ENCODE results near the gene FBXL20.

DNA sequence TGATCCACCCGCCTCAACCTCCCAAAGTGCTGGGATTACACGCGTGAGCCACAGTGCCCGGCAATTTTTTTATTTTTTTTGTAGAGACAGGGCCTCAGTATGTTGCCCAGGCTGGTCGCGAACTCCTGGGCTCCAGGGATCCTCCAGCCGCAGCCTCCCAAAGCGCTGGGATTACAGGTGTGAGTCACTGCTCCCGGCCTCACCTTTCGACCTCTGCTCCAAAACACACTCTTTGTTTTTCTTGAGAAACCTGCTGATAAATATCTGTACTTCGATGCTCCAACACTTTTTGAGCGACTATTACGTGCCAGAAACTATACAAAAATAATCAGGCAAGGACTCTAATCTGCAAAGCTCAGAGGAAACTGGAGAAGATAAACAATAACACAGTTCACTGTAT lies 48.6 kb upstream of the FBXL20 start:
- TF ChIP-seq, protein P1, sequence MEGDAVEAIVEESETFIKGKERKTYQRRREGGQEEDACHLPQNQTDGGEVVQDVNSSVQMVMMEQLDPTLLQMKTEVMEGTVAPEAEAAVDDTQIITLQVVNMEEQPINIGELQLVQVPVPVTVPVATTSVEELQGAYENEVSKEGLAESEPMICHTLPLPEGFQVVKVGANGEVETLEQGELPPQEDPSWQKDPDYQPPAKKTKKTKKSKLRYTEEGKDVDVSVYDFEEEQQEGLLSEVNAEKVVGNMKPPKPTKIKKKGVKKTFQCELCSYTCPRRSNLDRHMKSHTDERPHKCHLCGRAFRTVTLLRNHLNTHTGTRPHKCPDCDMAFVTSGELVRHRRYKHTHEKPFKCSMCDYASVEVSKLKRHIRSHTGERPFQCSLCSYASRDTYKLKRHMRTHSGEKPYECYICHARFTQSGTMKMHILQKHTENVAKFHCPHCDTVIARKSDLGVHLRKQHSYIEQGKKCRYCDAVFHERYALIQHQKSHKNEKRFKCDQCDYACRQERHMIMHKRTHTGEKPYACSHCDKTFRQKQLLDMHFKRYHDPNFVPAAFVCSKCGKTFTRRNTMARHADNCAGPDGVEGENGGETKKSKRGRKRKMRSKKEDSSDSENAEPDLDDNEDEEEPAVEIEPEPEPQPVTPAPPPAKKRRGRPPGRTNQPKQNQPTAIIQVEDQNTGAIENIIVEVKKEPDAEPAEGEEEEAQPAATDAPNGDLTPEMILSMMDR (IDR thresholded peaks at IDR 0.05 in 2 of 3, conservative IDR thresholded peaks at IDR 0.05 in 1 of 3; ENCODE audit: borderline replicate concordance in 1 of 3, insufficient read depth in 1 of 3, low read depth in 2 of 3, low read length in 2 of 3): no peak
- TF ChIP-seq CEBPB (IDR thresholded peaks at IDR 0.05; ENCODE audit: low read depth) (no peak), EZH2 (IDR thresholded peaks at IDR 0.05) (no peak), ELF1 (IDR thresholded peaks at IDR 0.05; ENCODE audit: borderline replicate concordance, low read depth) (no peak), POLR2AphosphoS5 (IDR thresholded peaks at IDR 0.05; ENCODE audit: low read depth, low read length) (no peak), CBX3 (IDR thresholded peaks at IDR 0.05; ENCODE audit: low read depth) (no peak), POLR2A (IDR thresholded peaks at IDR 0.05; ENCODE audit: borderline replicate concordance, extremely low read depth, insufficient read depth, insufficient read length) (no peak), SRF (IDR thresholded peaks at IDR 0.05; ENCODE audit: low read depth) (no peak), EGR1 (IDR thresholded peaks at IDR 0.05; ENCODE audit: low read depth) (no peak)
- TF ChIP-seq, protein P2, sequence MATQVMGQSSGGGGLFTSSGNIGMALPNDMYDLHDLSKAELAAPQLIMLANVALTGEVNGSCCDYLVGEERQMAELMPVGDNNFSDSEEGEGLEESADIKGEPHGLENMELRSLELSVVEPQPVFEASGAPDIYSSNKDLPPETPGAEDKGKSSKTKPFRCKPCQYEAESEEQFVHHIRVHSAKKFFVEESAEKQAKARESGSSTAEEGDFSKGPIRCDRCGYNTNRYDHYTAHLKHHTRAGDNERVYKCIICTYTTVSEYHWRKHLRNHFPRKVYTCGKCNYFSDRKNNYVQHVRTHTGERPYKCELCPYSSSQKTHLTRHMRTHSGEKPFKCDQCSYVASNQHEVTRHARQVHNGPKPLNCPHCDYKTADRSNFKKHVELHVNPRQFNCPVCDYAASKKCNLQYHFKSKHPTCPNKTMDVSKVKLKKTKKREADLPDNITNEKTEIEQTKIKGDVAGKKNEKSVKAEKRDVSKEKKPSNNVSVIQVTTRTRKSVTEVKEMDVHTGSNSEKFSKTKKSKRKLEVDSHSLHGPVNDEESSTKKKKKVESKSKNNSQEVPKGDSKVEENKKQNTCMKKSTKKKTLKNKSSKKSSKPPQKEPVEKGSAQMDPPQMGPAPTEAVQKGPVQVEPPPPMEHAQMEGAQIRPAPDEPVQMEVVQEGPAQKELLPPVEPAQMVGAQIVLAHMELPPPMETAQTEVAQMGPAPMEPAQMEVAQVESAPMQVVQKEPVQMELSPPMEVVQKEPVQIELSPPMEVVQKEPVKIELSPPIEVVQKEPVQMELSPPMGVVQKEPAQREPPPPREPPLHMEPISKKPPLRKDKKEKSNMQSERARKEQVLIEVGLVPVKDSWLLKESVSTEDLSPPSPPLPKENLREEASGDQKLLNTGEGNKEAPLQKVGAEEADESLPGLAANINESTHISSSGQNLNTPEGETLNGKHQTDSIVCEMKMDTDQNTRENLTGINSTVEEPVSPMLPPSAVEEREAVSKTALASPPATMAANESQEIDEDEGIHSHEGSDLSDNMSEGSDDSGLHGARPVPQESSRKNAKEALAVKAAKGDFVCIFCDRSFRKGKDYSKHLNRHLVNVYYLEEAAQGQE (IDR thresholded peaks at IDR 0.05; ENCODE audit: low read depth): no peak
- TF ChIP-seq, protein P3, sequence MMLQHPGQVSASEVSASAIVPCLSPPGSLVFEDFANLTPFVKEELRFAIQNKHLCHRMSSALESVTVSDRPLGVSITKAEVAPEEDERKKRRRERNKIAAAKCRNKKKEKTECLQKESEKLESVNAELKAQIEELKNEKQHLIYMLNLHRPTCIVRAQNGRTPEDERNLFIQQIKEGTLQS (IDR thresholded peaks at IDR 0.05): no peak

All from HCT116 (cell line).